Gastroesophageal sphincter (tissue), 4 donors: Measurements from ENCODE around the gene CDC5L. TPM values are rescaled to one million over a fixed set of nuclear protein-coding genes. Genes with fewer than 3 reads are reported as not detected.

Experiments used
- ATAC-seq: fragments of 150-250 bp; one replicate; pipeline ENCODE4 v1.9.1; 2016; ENCODE audit warnings: mild to moderate bottlenecking, moderate library complexity
- H3K27ac ChIP-seq, 4 donors: fragments of 200-600 bp; sonication (generic) in 3 of 4; 1 replicate in 3 of 4; 2 replicates in 1 of 4; pipeline ENCODE4 v1.5.1; 2016 to 2019
- H3K27me3 ChIP-seq: fragments of 200-600 bp; sonication (generic); one replicate; pipeline ENCODE4 v1.5.1; 2019
- H3K36me3 ChIP-seq, 2 donors: fragments of 200-600 bp; sonication (generic); one replicate each; pipeline ENCODE4 v1.5.1; 2019; ENCODE audit warnings: control low read depth in 1 of 2
- H3K4me1 ChIP-seq, 3 donors: fragments of 200-600 bp; sonication (generic); 1 replicate in 2 of 3; 2 replicates in 1 of 3; pipeline ENCODE4 v1.5.1; 2016 to 2019; ENCODE audit warnings: control low read depth in 2 of 3
- H3K4me3 ChIP-seq, 2 donors: fragments of 200-600 bp; sonication (generic); one replicate each; pipeline ENCODE4 v1.5.1; 2019; ENCODE audit warnings: mild to moderate bottlenecking in 1 of 2, moderate library complexity in 1 of 2
- H3K9me3 ChIP-seq, 3 donors: fragments of 200-600 bp; sonication (generic); one replicate each; pipeline ENCODE4 v1.5.1; 2017 to 2019; ENCODE audit warnings: control low read depth in 2 of 3
- EP300 ChIP-seq: sonication (generic); formaldehyde crosslinking; IDR thresholded peaks from one replicate; pipeline ENCODE4 v1.6.1; 2017; ENCODE audit warnings: antibody characterized with exemption, mild to moderate bottlenecking
- POLR2A ChIP-seq, 2 donors: fragments of 450-650 bp; IDR thresholded peaks; one replicate each; pipeline ENCODE4 v1.6.1; 2017; ENCODE audit warnings: antibody characterized with exemption in 2 of 2, mild to moderate bottlenecking in 2 of 2, moderate library complexity in 1 of 2
- POLR2AphosphoS5 ChIP-seq: sonication (generic); formaldehyde crosslinking; IDR thresholded peaks from one replicate; pipeline ENCODE4 v1.6.1; 2017; ENCODE audit warnings: antibody characterized with exemption
- WGBS, 2 donors: methylation state at CpG; one replicate each; pipeline ENCODE4 v1.1.5; 2018; ENCODE audit warnings: low coverage in 1 of 2; 5-methylcytosine and 5-hydroxymethylcytosine counted together
- total RNA-seq, 4 donors: library from RNA; depleted of rRNA; stranded (reverse); fragments of >200 nt; gene quantifications; one replicate each; pipeline ENCODE4 v1.1.0, GENCODE V29; 2016
- TF ChIP-seq, protein P1 (sequence below), 4 experiments: fragments of 200-600 bp in 2 of 4; fragments of 450-650 bp in 2 of 4; sonication (generic) in 1 of 4; IDR thresholded peaks; one replicate each; pipeline ENCODE4 v1.5.1; 2017 to 2019; ENCODE audit warnings: antibody characterized with exemption in 4 of 4, mild to moderate bottlenecking in 2 of 4, moderate library complexity in 2 of 4

The CDC5L gene
- total RNA-seq, 4 donors from 2014 or later, result 23.3 to 32.1 (median 28.5) TPM

DNA sequence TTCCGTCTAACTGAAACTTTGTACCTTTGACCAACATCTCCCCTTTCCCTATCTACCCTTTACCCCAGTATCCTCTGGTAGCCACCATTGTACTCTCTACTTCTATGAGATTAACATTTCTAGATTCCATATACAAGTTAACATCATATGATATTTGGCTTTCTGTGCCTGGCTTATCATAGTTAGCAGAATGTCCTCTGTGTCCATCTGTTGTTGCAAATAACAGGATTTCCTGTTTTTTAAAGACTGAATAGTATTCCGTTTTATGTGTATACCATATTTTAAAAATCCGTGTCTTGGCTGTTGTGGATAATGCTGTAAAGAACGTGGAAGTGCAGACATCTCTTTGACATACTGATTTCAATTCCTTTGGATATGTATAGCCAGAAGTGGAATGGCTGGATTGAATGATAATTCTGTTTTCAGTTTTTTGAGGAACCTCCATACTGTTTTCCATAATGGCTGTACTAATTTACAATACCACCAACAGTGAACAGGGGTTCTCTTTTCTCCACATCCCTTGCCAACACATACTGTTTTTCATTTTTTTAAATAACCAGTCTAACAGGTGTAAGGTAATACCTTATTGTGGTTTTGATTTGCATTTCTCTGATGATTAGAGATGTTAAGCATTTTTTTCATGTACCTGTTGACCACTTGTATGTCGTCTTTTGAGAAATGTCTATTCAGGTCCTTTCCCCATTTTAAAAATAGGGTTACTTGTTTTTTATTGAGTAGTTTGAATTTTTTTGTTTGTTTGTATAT is 53.8 kb downstream of the CDC5L start:
- Histone ChIP-seq H3K4me3 (no peak overlapping the region), H3K27me3 (no peaks in the 10 kb centered on the region), H3K4me1 (no peaks in the 10 kb centered on the region), H3K27ac (no peak overlapping the region), H3K9me3 (peaks cover 0 to 13% (median 2%) of the 10 kb centered on the region in 3 donors), H3K36me3 (peaks cover 0 to 57% of the 10 kb centered on the region in 2 donors)
- no peak for ATAC-seq
- TF ChIP-seq POLR2A (IDR thresholded peaks at IDR 0.05) (no peak), POLR2AphosphoS5 (no peak), EP300 (no peak)
- TF ChIP-seq, protein P1, sequence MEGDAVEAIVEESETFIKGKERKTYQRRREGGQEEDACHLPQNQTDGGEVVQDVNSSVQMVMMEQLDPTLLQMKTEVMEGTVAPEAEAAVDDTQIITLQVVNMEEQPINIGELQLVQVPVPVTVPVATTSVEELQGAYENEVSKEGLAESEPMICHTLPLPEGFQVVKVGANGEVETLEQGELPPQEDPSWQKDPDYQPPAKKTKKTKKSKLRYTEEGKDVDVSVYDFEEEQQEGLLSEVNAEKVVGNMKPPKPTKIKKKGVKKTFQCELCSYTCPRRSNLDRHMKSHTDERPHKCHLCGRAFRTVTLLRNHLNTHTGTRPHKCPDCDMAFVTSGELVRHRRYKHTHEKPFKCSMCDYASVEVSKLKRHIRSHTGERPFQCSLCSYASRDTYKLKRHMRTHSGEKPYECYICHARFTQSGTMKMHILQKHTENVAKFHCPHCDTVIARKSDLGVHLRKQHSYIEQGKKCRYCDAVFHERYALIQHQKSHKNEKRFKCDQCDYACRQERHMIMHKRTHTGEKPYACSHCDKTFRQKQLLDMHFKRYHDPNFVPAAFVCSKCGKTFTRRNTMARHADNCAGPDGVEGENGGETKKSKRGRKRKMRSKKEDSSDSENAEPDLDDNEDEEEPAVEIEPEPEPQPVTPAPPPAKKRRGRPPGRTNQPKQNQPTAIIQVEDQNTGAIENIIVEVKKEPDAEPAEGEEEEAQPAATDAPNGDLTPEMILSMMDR (IDR thresholded peaks at IDR 0.05), result no peak
- WGBS, 2 donors, result 87 to 91% methylated on average over 5 of the region's 5 CpGs

DNA sequence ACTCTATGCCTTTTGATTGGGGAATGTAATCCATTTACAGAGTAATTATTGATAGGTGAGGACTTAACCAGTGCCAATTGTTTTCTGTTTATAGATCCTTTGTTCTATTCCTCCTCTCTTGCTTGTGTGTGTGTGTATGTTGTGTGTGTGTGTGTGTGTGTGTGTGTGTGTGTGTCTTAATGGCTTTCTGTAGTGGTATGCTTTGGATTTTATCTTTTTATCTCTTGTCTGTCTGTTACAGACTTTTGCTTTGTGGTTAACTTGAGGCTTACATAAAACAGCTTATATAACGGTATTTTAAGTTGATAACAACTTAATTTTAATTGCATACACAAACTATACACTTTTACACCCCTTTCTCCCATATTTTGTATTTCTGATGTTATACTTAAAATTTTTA is 54.7 kb downstream of the CDC5L start:
- no peak overlapping the region for H3K27ac ChIP-seq
- 83 to 100% methylated on average over 1 of the region's 1 CpG for WGBS, 2 donors
- H3K36me3 ChIP-seq, result peaks cover 5 to 67% of the 10 kb centered on the region in 2 donors

DNA sequence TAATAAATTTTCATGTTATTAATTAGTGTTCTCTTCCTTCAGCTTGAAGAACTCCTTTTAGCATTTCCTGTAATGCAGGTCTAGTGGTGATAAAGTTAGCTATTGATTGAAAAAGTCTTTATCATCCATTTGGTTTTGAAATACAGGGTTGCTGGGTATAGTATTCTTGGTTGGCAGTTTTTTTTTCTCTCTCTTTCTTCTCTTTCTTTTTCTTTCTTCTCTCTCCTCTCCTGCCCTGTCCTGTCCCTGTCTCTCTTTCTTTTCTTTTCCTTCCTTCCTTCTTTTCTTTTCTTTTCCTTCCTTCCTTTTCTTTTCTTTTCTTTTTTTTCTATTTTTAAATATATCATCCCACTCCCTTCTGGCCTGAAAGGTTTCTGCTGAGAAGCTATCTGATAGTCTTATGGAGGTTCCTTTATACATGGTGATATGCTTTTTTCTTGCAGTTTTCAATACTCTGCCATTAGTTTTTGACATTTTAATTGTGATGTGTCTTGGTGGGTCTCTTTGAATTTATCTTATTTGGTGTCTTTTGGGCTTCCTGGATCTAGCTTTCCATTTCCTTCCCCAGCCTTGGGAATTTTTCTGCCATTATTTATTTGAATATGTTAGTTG is 55.4 kb downstream of the CDC5L start:
- H3K27ac ChIP-seq, result no peak overlapping the region
- no peaks in the 10 kb centered on the region for H3K4me1 ChIP-seq
- TF ChIP-seq POLR2A (IDR thresholded peaks at IDR 0.05), result no peak
- no peak for TF ChIP-seq EP300
- TF ChIP-seq, protein P1 (IDR thresholded peaks at IDR 0.05), result no peak
- TF ChIP-seq POLR2AphosphoS5, result no peak
- H3K27me3 ChIP-seq, result no peaks in the 10 kb centered on the region
- no peak for ATAC-seq
- H3K36me3 ChIP-seq, result peaks cover 5 to 74% of the 10 kb centered on the region in 2 donors
- H3K4me3 ChIP-seq, result no peak overlapping the region
- peaks cover 0 to 13% (median 2%) of the 10 kb centered on the region in 3 donors for H3K9me3 ChIP-seq

More for the DNA sequence above, 54.7 kb downstream of the CDC5L start:
- no peak for TF ChIP-seq EP300
- no peak for TF ChIP-seq POLR2A (IDR thresholded peaks at IDR 0.05)
- no peak for TF ChIP-seq POLR2AphosphoS5
- TF ChIP-seq, protein P1 (IDR thresholded peaks at IDR 0.05), result no peak
- peaks cover 0 to 13% (median 2%) of the 10 kb centered on the region in 3 donors for H3K9me3 ChIP-seq
- H3K27me3 ChIP-seq, result no peaks in the 10 kb centered on the region
- H3K4me3 ChIP-seq, result no peak overlapping the region
- H3K4me1 ChIP-seq, result no peaks in the 10 kb centered on the region
- no peak for ATAC-seq

DNA sequence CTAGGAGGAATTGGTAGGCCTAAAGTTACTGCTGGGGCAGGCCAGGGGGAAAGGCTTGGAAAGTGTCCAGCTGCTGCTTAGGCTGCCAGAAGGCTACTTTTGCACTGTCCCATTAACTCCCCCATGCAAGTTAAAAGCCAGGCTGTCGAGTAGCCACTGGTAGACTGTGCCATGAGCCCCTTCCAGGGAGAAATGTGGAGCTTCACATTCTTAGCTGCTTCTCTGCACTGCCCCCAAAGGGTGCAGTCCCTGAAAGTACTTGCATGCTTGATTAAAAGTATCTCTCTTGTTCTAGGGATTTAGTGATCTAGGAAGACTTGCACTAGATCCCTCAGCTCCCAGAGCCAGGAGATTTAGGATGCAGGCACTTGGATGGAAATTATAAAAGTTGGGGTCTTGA is 57.3 kb downstream of the CDC5L start:
- WGBS, 2 donors, result no CpG with 5 or more reads among the region's 1 CpG
- H3K9me3 ChIP-seq, result peaks cover 0 to 13% (median 2%) of the 10 kb centered on the region in 3 donors
- no peaks in the 10 kb centered on the region for H3K4me1 ChIP-seq
- TF ChIP-seq POLR2A (IDR thresholded peaks at IDR 0.05) (no peak), EP300 (no peak), POLR2AphosphoS5 (no peak)
- TF ChIP-seq, protein P1 (IDR thresholded peaks at IDR 0.05), result no peak
- H3K27me3 ChIP-seq, result no peaks in the 10 kb centered on the region
- peaks cover 5 to 86% of the 10 kb centered on the region in 2 donors for H3K36me3 ChIP-seq
- no peak overlapping the region for H3K4me3 ChIP-seq
- ATAC-seq, result no peak
- no peak overlapping the region for H3K27ac ChIP-seq
